Stimulated activated CD4-positive, alpha-beta T cell treated with anti-CD3 and anti-CD28 coated beads, Interleukin-12 subunit alpha, Interleukin-12 subunit beta, amount 100 ng/mL, for 24 hours (primary cell): Measurements from ENCODE around the gene RGS10.
"Not testable (repeated sequence)": the region's sequence is repeated elsewhere in the genome, so short reads cannot be mapped to it uniquely, and the experiment has no call there.

Source experiments
- DNase-seq, 2 experiments: peaks; one replicate each; pipeline ENCODE4 v3.0.0-alpha.2; 2020; ENCODE audit warnings: low read depth in 2 of 2

RGS10 gene

GRCh38 chr10:119538632-119539358 is 3.7 kb downstream of the RGS10 start:
- DNase-seq = no peak

- no peak for DNase-seq
These were observed 4.4 kb downstream of the RGS10 start for GRCh38 chr10:119537953-119538630.

- DNase-seq = no peak
These were observed 6.0 kb downstream of the RGS10 start for GRCh38 chr10:119536508-119537025.

GRCh38 chr10:119535837-119536507 is 6.5 kb downstream of the RGS10 start:
- no peak for DNase-seq

- DNase-seq = no peak
These were observed 7.2 kb downstream of the RGS10 start for GRCh38 chr10:119535305-119535704.

- no peak for DNase-seq
These were observed 9.0 kb downstream of the RGS10 start for GRCh38 chr10:119533473-119533872.

GRCh38 chr10:119532791-119533190 is 9.7 kb downstream of the RGS10 start:
- not testable (repeated sequence) for DNase-seq

GRCh38 chr10:119532251-119532650 is 10.3 kb downstream of the RGS10 start:
- DNase-seq = not testable (repeated sequence)

GRCh38 chr10:119531067-119531466 is 11.5 kb downstream of the RGS10 start:
- DNase-seq = no peak

GRCh38 chr10:119528663-119529237 is 13.8 kb downstream of the RGS10 start:
- not testable (repeated sequence) for DNase-seq

GRCh38 chr10:119526621-119527592 is 15.6 kb downstream of the RGS10 start:
- DNase-seq = no peak

GRCh38 chr10:119526149-119526548 is 16.4 kb downstream of the RGS10 start:
- DNase-seq = no peak

GRCh38 chr10:119525116-119525515 is 17.4 kb downstream of the RGS10 start:
- DNase-seq = no peak

- no peak for DNase-seq
These were observed 17.8 kb downstream of the RGS10 start for GRCh38 chr10:119524720-119525070.

- no peak for DNase-seq
These were observed 18.4 kb downstream of the RGS10 start for GRCh38 chr10:119523895-119524719.

GRCh38 chr10:119522747-119523426 is 19.6 kb downstream of the RGS10 start:
- DNase-seq = no peak

- DNase-seq = no peak
These were observed 20.9 kb downstream of the RGS10 start for GRCh38 chr10:119521443-119522204.

GRCh38 chr10:119520283-119520682 is 22.2 kb downstream of the RGS10 start:
- DNase-seq = no peak

- no peak for DNase-seq
These were observed 23.6 kb downstream of the RGS10 start for GRCh38 chr10:119518936-119519335.
